Activated T-cell treated with anti-CD3 and anti-CD28 coated beads, Interleukin-2, amount 50 U/mL, for 48 hours (primary cell): ENCODE measurements around the gene RPL28.
A peak's percentile ranks its signal among the peaks of the same experiment; 100 is the strongest.
"Not testable (repeated sequence)": the region's sequence is repeated elsewhere in the genome, so short reads cannot be mapped to it uniquely, and the experiment has no call there.

ENCODE experiments used
- DNase-seq, 2 experiments: peaks; one replicate each; pipeline ENCODE4 v3.0.0-alpha.2; 2020

The RPL28 gene

GRCh38 chr19:55398200-55398925 lies 12.6 kb downstream of the RPL28 start:
- DNase-seq, result no peak

GRCh38 chr19:55400281-55401087 lies 14.8 kb downstream of the RPL28 start:
- DNase-seq, result no peak

- not testable (repeated sequence) for DNase-seq
These were observed 15.7 kb downstream of the RPL28 start for GRCh38 chr19:55401390-55401789.

GRCh38 chr19:55402509-55402908 lies 16.8 kb downstream of the RPL28 start:
- no peak for DNase-seq

- DNase-seq, result no peak
These were observed 19.9 kb downstream of the RPL28 start for GRCh38 chr19:55405638-55406037.

- no peak for DNase-seq
These were observed 20.5 kb downstream of the RPL28 start for GRCh38 chr19:55406091-55406825.

- DNase-seq, result peak in 1 of 2 experiments; percentile 34
These were observed 21.3 kb downstream of the RPL28 start for GRCh38 chr19:55406826-55407549.

- DNase-seq, result not testable (repeated sequence)
These were observed 21.7 kb downstream of the RPL28 start, which contains the start of gene UBE2S for GRCh38 chr19:55407550-55407799. Gene UBE2S, minus strand, starts transcription at chr19:55407788. Its CDS starts 199 bp downstream, at chr19:55407589.

- DNase-seq, result peak; percentile 96
These were observed 22.2 kb downstream of the RPL28 start for GRCh38 chr19:55407800-55408532.

GRCh38 chr19:55408533-55408872 lies 22.8 kb downstream of the RPL28 start:
- DNase-seq, result no peak

GRCh38 chr19:55409179-55409578 lies 23.4 kb downstream of the RPL28 start:
- DNase-seq, result not testable (repeated sequence)

- DNase-seq, result no peak
These were observed 24.4 kb downstream of the RPL28 start for GRCh38 chr19:55410168-55410567.

- DNase-seq, result peak; percentile 56 to 60
These were observed 32.5 kb downstream of the RPL28 start for GRCh38 chr19:55418185-55418584.

GRCh38 chr19:55419103-55419502 lies 33.4 kb downstream of the RPL28 start:
- no peak for DNase-seq

GRCh38 chr19:55419624-55420236 lies 34.0 kb downstream of the RPL28 start:
- DNase-seq, result no peak

- DNase-seq, result not testable (repeated sequence)
These were observed 35.5 kb downstream of the RPL28 start for GRCh38 chr19:55421281-55421680.

- DNase-seq, result no peak
These were observed 37.7 kb downstream of the RPL28 start for GRCh38 chr19:55423225-55424005.

GRCh38 chr19:55424518-55424917 lies 38.8 kb downstream of the RPL28 start:
- DNase-seq, result no peak

GRCh38 chr19:55426042-55426441 lies 40.3 kb downstream of the RPL28 start:
- no peak for DNase-seq

GRCh38 chr19:55431183-55431582 lies 45.5 kb downstream of the RPL28 start:
- DNase-seq, result no peak
